Suprapubic skin (tissue), 3 donors: ENCODE measurements around the gene MRGPRF.

Experiments
- EP300 ChIP-seq: sonication (generic); formaldehyde crosslinking; IDR thresholded peaks from one replicate; pipeline ENCODE4 v1.6.1; 2017; ENCODE audit warnings: antibody characterized with exemption
- TF ChIP-seq, protein P1 (sequence below), 2 donors: fragments of 200-600 bp in 1 of 2; fragments of 450-650 bp in 1 of 2; sonication (generic) in 1 of 2; IDR thresholded peaks; one replicate each; pipeline ENCODE4 v1.5.1; 2016 to 2019; ENCODE audit warnings: antibody characterized with exemption in 2 of 2, mild to moderate bottlenecking in 1 of 2, moderate library complexity in 1 of 2

DNA sequence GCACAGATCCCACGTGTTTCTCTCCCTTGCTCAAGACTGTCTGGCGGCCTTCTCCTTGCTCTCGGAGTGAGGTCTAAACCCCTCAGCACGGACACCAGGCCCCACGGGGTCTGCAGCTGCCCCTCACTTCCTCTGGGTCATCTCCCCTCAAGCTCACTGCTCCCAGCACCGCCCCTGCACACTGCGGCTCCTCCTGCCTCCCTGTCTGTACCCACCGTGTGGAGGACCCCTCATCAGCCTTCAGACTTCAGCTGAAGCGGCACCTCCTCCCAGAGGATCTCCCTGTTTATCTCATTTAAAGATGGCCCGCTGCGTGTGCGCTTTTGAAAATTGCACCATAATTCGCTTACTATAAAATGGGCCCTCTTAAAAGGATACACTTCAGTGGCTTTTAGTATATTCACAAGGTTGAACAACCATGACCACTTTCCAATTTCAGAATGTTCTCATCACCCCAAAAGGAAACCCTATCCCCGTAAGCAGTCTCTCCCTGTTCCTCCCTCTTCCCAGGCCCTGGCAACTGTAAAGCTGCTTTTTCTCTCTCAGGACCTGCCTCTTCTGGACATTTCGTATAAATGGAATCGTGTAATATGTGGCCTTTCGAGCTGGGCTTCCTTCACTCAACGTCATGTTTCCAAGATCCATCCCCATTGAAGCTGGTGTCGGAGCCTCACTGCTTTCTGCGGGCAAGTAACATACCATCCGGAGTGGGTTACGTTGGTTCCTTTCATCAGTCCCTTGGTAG lies 21.2 kb upstream of the MRGPRF start:
- TF ChIP-seq, protein P1, sequence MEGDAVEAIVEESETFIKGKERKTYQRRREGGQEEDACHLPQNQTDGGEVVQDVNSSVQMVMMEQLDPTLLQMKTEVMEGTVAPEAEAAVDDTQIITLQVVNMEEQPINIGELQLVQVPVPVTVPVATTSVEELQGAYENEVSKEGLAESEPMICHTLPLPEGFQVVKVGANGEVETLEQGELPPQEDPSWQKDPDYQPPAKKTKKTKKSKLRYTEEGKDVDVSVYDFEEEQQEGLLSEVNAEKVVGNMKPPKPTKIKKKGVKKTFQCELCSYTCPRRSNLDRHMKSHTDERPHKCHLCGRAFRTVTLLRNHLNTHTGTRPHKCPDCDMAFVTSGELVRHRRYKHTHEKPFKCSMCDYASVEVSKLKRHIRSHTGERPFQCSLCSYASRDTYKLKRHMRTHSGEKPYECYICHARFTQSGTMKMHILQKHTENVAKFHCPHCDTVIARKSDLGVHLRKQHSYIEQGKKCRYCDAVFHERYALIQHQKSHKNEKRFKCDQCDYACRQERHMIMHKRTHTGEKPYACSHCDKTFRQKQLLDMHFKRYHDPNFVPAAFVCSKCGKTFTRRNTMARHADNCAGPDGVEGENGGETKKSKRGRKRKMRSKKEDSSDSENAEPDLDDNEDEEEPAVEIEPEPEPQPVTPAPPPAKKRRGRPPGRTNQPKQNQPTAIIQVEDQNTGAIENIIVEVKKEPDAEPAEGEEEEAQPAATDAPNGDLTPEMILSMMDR (IDR thresholded peaks at IDR 0.05): no peak
- no peak for TF ChIP-seq EP300
